GM10248 (cell line): ENCODE results near the gene CDHR1.

Source experiments
- CTCF ChIA-PET: fragments of 300-600 bp; sonication (Branson Sonifier 250); formaldehyde crosslinking; extraction: SDS; loops from one replicate; lab custom pipeline; 2021; ENCODE audit warnings: antibody characterized with exemption; lab: Yijun Ruan, JAX
- POLR2A ChIA-PET: fragments of 350-650 bp; sonication (Branson Sonifier 250); formaldehyde crosslinking; extraction: SDS; loops from one replicate; lab custom pipeline; 2020; ENCODE audit warnings: antibody characterized with exemption; lab: Yijun Ruan, JAX
- DNase-seq: peaks from one replicate; pipeline ENCODE4 v3.0.0; 2012; ENCODE audit errors: extremely low spot score
- TF ChIP-seq, protein P1 (sequence below): IDR thresholded peaks from 2 replicates; pipeline ENCODE4 v1.5.1; 2012; ENCODE audit warnings: mild to moderate bottlenecking, low read depth; ENCODE audit errors: extremely low read depth, missing control alignments, control extremely low read depth

Gene CDHR1

DNA sequence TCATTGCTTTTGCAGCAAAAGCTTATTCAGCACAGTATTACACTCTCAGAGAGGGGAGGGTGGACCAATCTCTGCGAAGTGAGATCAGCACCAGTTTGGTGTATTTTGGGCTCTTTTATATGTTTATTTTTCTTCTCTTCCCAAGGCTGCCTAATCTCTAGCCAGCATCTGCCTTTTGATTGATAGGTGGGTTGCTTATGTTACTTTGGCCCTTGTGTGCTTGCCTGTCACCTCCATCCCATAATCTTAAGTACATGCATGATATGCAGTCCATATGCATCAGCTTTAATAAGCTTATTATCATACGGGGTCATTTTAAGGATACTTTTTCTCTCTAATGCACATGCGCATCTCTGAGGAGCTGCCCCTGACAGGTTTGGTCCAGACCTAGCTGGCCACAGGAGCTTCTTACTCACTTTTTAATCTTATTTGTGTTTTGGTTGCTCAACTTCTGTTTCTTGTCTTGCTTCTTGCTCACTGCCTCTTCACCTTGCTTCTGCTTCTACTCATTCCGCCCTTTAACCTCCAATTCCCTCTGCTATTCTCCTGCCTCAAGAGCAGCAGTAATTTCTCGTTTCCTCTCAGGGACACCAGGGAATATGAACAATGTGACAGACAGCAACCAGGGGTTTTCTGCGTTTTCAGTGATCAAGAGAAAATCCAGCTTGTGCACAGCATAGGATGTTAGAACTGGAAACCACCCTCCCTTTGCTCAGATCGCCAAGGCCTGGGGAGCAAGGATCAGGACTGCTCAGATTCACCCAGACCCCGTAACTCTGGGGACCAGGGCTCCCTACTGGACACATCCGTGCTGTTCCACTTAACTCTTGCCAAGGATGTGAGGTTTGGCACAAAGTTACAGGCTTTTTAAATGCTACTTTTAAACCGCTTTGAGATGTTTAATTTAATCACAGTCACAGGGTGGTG, 60.5 kb downstream of the CDHR1 start:
- ChIA-PET CTCF (interaction anchor here (1.2 to 2.6 kb wide), 6 partner anchors 7 to 283 kb away, joined by 3 to 15 read pairs (median 4); no protein-coding TSS in a partner anchor), POLR2A (no interaction called here)
- TF ChIP-seq, protein P1, sequence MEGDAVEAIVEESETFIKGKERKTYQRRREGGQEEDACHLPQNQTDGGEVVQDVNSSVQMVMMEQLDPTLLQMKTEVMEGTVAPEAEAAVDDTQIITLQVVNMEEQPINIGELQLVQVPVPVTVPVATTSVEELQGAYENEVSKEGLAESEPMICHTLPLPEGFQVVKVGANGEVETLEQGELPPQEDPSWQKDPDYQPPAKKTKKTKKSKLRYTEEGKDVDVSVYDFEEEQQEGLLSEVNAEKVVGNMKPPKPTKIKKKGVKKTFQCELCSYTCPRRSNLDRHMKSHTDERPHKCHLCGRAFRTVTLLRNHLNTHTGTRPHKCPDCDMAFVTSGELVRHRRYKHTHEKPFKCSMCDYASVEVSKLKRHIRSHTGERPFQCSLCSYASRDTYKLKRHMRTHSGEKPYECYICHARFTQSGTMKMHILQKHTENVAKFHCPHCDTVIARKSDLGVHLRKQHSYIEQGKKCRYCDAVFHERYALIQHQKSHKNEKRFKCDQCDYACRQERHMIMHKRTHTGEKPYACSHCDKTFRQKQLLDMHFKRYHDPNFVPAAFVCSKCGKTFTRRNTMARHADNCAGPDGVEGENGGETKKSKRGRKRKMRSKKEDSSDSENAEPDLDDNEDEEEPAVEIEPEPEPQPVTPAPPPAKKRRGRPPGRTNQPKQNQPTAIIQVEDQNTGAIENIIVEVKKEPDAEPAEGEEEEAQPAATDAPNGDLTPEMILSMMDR = no peak
- DNase-seq = no peak

DNA sequence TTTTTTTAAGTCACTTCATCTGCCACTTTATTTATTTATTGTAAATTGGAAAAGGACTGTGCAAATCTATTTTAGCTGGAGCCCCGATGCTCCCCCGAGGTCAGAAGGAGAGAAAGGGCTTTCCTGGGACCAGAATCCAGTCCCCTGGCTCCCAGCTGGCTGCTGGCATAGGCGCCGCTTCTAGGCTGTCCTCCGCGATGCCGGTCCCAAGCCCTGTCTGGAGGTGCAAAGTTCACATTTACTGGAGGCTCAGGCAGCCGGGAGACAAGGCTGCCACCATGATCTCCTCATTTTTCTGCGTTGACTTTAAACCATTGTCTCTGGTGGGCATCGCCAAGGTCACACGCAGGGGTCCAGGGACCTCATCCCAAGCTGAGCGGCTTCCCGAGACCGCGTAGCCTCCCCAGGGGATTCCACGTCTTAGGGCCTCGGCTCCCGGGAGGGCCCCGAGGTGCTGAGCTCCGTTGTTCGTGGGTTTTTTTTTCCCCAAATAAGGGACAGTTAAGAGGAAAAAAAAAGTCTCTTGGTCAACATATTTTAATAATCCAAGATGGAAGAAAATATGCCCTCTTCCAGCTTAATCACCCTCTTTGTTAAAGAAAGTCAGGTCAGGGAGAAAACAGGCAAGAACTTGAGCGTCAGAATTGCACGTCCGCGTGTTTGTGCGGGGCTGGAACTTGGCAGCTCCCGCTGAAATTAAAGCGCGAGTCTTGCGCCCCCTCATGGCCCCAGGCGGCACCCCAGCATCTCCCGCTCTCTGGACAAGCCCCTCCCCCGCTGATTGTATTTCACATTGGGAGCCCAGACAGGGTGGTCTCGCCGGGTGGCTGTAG, 62.4 kb downstream of the CDHR1 start:
- TF ChIP-seq, protein P1 = peak; percentile 54
- POLR2A ChIA-PET = no interaction called here
- peak; percentile 51 for DNase-seq
- CTCF ChIA-PET = interaction anchor here (0.7 to 2.0 kb wide), 14 partner anchors 8 to 282 kb away, joined by 3 to 17 read pairs (median 3); partner anchors contain the start of gene RGR

DNA sequence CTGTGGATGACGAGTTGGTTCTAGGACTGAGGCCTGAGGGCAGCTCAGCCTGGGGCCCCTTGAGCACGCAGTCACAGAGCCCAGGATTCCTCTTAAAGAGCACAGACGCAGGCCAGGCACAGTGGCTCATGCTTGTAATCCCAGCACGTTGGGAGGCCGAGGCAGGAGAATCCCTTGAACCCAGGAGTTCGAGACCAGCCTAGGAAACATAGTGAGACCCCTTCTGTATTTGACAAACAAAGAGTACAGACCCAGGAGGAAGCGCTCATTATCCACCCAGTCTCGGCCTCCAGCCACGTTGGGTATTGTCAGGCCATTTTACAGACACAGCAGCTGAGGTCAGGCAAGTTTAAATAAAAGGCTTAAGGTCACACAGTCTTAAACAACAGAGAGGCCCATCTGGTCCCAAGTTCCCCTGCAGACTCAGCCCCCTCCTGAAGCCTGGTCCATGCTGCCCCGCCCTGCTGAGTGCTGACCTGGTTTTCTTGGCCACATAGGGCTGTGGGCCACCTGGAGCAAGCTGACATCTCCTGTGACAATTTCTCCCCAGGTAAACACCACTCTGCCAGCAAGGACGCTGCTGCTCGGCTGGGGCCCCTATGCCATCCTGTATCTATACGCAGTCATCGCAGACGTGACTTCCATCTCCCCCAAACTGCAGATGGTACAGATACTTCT, 63.1 kb downstream of the CDHR1 start:
- DNase-seq = no peak
- POLR2A ChIA-PET = no interaction called here
- TF ChIP-seq, protein P1 = no peak
- CTCF ChIA-PET = interaction anchor here (0.7 to 2.0 kb wide), 10 partner anchors 10 to 281 kb away, joined by 3 to 17 read pairs (median 4); no protein-coding TSS in a partner anchor

DNA sequence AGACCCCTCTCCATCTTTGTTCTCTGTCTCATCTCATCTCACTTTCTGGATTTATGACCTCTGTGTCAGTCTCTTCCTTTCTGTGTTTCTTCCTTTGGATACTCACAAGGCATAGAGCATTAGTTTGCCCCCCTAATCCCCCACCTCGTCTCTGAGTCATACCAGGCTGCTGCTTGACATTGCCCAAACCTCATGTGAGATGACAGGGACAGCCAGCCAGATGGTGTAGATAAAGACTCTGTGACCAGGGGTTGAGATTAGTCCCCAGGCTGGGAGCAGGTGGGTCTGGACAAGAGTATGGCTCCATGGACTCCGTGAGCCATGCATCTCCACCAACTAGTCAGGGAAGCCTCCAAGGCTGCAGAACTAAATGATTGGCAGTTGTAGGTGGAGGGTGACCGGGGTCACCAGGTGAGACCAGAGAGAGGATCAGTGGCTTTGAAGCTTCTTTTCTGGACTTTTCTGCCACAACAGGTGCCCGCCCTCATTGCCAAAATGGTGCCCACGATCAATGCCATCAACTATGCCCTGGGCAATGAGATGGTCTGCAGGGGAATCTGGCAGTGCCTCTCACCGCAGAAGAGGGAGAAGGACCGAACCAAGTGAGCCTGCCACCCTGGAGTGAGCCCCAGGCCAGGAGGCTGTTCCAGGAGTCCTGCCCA, 63.8 kb downstream of the CDHR1 start:
- CTCF ChIA-PET = interaction anchor here (2.0 to 12.8 kb wide), 2 partner anchors 9 to 281 kb away, joined by 17 to 326 read pairs; no protein-coding TSS in a partner anchor

DNA sequence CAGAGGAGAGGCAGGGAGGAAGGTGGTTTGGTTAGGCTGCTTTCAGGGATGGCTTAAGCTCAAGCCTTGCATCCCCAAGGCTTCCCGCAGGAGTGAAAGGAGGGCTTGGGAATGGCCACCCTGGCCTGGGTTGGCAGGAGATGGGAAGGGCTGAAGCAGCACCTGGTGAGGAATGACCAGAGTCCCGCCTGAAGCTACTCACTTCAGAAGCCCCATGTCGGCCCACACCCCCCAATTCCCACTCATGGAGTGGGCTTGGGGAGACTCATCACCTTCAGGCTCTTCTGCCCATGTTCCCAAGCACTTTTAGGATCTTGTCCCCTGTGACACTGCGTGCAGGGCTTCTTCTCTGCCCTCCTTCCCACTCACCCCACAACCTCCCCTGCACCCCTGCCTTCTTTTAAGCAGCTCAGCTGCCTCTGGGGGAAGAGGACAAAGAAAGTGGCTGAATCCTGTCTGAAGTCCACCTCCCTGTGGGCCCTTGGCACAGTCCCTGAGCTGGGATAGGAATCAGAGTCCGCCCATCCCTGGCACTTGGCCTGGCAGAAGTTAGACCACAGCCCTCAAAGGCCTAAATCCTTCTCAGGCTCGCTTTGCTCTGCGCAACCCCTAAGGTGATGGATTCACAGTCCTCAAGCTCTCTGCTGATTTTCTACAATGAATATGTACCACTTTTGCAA, 67.0 kb downstream of the CDHR1 start:
- DNase-seq = no peak
- CTCF ChIA-PET = interaction anchor here (1.0 to 12.8 kb wide), 3 partner anchors 8 to 277 kb away, joined by 3 to 326 read pairs (median 7); no protein-coding TSS in a partner anchor
- TF ChIP-seq, protein P1 = no peak

More for the DNA sequence above, 63.8 kb downstream of the CDHR1 start:
- TF ChIP-seq, protein P1 = no peak
- POLR2A ChIA-PET = no interaction called here
- DNase-seq = no peak

More for the DNA sequence above, 67.0 kb downstream of the CDHR1 start:
- POLR2A ChIA-PET = no interaction called here
